ENCODE data around the gene PNLIP.
A peak's percentile ranks its signal among the peaks of the same experiment; 100 is the strongest.

The PNLIP gene

DNA sequence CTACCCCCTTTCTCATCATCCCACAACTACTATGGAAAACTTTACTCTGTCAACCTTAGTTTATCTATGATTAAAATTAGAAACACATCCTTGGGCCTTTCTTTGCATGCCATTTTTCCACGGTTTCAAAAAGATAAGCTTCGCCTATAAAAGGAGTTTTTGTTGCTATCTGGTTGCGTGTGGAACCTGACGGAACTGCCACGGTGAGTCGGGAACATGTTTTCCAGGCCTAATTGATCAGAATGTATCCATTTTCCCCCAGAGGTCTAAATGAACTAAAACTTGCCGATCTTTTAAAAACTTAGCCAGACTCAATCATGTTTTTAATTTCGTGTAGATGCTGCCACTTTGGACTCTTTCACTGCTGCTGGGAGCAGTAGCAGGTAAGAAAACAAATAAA is at the start of gene PNLIP:
Gene PNLIP (plus strand): TSS at position 176 of the 400 bp plus-strand sequence. CDS start 162 bp downstream, at position 338.
- H3K4me2 ChIP-seq (ENCODE audit: low read length), result no peak within 1 kb of the TSS
- no peaks in the 10 kb centered on the region for H3K4me1 ChIP-seq
- H2AFZ ChIP-seq, result no peak within 1 kb of the TSS
- H3K27me3 ChIP-seq (ENCODE audit: control insufficient read depth, insufficient read depth, low read length), result no peaks in the 10 kb centered on the region
- H3K79me2 ChIP-seq, result no peaks in the 10 kb centered on the region
- no peak within 1 kb of the TSS for H3K4me3 ChIP-seq (ENCODE audit: low read depth, low read length)
- no peak within 1 kb of the TSS for H3K9ac ChIP-seq
- no peak within 1 kb of the TSS for H3K27ac ChIP-seq
- TF ChIP-seq, protein P1, sequence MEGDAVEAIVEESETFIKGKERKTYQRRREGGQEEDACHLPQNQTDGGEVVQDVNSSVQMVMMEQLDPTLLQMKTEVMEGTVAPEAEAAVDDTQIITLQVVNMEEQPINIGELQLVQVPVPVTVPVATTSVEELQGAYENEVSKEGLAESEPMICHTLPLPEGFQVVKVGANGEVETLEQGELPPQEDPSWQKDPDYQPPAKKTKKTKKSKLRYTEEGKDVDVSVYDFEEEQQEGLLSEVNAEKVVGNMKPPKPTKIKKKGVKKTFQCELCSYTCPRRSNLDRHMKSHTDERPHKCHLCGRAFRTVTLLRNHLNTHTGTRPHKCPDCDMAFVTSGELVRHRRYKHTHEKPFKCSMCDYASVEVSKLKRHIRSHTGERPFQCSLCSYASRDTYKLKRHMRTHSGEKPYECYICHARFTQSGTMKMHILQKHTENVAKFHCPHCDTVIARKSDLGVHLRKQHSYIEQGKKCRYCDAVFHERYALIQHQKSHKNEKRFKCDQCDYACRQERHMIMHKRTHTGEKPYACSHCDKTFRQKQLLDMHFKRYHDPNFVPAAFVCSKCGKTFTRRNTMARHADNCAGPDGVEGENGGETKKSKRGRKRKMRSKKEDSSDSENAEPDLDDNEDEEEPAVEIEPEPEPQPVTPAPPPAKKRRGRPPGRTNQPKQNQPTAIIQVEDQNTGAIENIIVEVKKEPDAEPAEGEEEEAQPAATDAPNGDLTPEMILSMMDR (IDR thresholded peaks at IDR 0.05), result no peak
- no peaks in the 10 kb centered on the region for H3K9me3 ChIP-seq (ENCODE audit: control insufficient read depth, low read length)
- H3K36me3 ChIP-seq (ENCODE audit: control insufficient read depth, insufficient read depth, low read length), result no peaks in the 10 kb centered on the region

DNA sequence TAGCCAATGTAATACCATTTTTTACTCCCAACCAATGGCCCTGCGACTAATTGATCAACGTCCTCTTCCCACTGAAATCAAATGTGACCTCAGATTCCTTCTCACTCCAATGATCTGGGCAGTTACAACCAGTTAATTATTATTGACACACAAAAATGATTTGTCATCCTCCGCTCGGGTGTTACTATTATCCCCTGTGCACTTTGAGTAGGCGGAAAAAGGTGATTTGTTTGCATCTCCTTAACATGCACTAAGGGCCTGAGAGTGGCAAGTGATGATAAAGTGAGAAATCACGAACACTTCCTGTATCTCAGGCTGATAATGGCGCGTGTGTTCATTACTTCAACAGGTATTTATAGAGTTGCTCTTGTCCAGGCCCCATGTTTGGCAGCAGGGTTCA is 40.9 kb upstream of the PNLIP start:
- TF ChIP-seq, protein P1 (IDR thresholded peaks at IDR 0.05), result no peak
- H3K9ac ChIP-seq, result no peak overlapping the region
- no peaks in the 10 kb centered on the region for H3K4me1 ChIP-seq
- H3K79me2 ChIP-seq, result no peaks in the 10 kb centered on the region
- no peak overlapping the region for H3K4me3 ChIP-seq (ENCODE audit: low read depth, low read length)
- no peak overlapping the region for H3K4me2 ChIP-seq (ENCODE audit: low read length)
- H3K9me3 ChIP-seq (ENCODE audit: control insufficient read depth, low read length), result no peaks in the 10 kb centered on the region
- no peaks in the 10 kb centered on the region for H3K27me3 ChIP-seq (ENCODE audit: control insufficient read depth, insufficient read depth, low read length)
- no peak overlapping the region for H2AFZ ChIP-seq
- no peak overlapping the region for H3K27ac ChIP-seq
- no peaks in the 10 kb centered on the region for H3K36me3 ChIP-seq (ENCODE audit: control insufficient read depth, insufficient read depth, low read length)

DNA sequence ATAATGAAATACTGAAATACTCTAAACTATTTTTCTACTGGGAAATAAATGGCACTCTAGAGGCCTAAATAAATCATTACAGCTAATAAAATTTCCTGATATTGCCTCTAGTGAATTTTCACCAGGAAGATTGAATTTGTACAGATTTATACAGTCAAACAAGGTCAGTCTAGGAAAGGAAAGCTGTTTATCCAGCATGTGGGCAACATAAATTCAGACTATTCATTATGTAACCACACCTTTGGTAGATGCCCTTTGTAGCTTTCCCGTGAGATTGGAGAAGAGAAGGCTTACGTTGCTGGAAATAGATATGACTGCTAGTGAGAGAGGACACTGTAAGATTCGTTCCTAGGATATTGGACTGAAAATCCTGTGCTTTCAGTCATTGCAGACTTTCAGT is 35.2 kb upstream of the PNLIP start:
- H3K27me3 ChIP-seq (ENCODE audit: control insufficient read depth, insufficient read depth, low read length), result no peaks in the 10 kb centered on the region
- no peak overlapping the region for H3K27ac ChIP-seq
- no peak overlapping the region for H3K4me3 ChIP-seq (ENCODE audit: low read depth, low read length)
- H3K79me2 ChIP-seq, result no peaks in the 10 kb centered on the region
- H2AFZ ChIP-seq, result no peak overlapping the region
- H3K4me1 ChIP-seq, result no peaks in the 10 kb centered on the region
- H3K4me2 ChIP-seq (ENCODE audit: low read length), result no peak overlapping the region
- no peak overlapping the region for H3K9ac ChIP-seq
- TF ChIP-seq, protein P1 (IDR thresholded peaks at IDR 0.05), result no peak
- no peaks in the 10 kb centered on the region for H3K36me3 ChIP-seq (ENCODE audit: control insufficient read depth, insufficient read depth, low read length)
- no peaks in the 10 kb centered on the region for H3K9me3 ChIP-seq (ENCODE audit: control insufficient read depth, low read length)

DNA sequence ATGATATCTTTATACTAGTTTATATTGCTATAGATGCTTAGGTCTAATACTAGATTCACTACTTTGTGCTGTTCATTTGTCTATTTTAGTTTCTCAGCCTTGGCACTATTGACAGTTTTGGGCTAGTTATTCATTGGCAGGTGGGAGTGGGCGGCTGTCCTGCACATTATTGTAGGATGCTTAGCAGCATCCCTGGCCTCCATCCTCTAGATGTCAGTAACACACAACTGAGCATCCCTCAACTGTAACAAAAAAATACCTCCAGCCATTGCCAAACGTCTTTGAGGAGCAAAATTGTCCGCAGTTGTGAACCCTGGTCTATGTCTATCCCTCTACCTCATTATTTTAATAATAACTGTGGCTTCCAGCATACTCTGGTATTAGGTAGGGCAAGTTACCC is 34.4 kb upstream of the PNLIP start:
- Histone ChIP-seq H3K27ac (no peak overlapping the region), H3K9ac (no peak overlapping the region), H3K4me1 (no peaks in the 10 kb centered on the region), H3K27me3 (ENCODE audit: control insufficient read depth, insufficient read depth, low read length) (no peaks in the 10 kb centered on the region), H3K79me2 (no peaks in the 10 kb centered on the region), H2AFZ (no peak overlapping the region), H3K4me3 (ENCODE audit: low read depth, low read length) (no peak overlapping the region), H3K4me2 (ENCODE audit: low read length) (no peak overlapping the region), H3K36me3 (ENCODE audit: control insufficient read depth, insufficient read depth, low read length) (no peaks in the 10 kb centered on the region), H3K9me3 (ENCODE audit: control insufficient read depth, low read length) (no peaks in the 10 kb centered on the region)
- TF ChIP-seq, protein P1 (IDR thresholded peaks at IDR 0.05), result no peak

DNA sequence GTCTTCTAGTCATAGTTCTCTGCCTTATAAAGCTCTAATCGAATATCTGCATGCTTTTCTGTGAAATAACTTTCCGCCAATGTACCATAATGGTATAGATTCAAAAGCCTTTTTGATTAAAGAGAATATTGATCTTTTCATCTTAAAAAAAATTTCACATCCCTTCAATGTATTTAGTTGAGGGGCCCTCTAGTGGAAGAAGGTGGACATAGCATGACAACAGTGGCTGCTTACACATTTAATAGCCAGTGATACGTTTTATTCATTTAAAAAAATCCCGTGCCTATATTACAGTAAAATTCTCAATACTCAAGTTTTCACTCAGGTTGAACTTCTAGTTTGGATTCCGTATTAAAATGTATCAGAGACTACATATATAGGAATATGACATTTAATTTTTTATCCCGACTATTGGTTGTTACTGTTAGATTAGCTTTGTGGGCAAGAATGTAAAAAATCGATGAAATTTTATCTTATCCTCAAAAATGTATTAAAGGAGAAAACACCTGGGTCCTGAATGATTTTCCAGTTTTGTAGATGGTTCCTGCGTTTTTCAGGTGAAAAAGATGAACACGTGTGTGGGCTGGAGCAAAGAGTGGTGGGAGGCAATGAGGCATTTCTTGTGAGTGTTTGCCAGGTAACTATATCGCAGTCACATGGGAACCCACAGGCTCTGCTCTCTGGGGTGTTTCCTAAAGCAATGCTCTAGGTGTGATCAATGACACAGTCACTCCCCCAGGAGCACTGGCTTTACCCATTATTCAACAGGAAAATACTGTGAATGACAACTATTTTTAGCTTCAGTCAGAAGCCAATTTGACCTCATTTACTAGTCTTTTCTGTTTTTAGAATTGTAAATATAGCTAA is 24.1 kb upstream of the PNLIP start:
- Histone ChIP-seq H3K4me3 (ENCODE audit: low read depth, low read length) (no peak overlapping the region), H2AFZ (no peak overlapping the region), H3K9me3 (ENCODE audit: control insufficient read depth, low read length) (no peaks in the 10 kb centered on the region), H3K36me3 (ENCODE audit: control insufficient read depth, insufficient read depth, low read length) (no peaks in the 10 kb centered on the region), H3K9ac (no peak overlapping the region), H3K4me2 (ENCODE audit: low read length) (no peak overlapping the region), H3K79me2 (no peaks in the 10 kb centered on the region), H3K27ac (no peak overlapping the region), H3K4me1 (no peaks in the 10 kb centered on the region), H3K27me3 (ENCODE audit: control insufficient read depth, insufficient read depth, low read length) (no peaks in the 10 kb centered on the region)
- TF ChIP-seq, protein P1 (IDR thresholded peaks at IDR 0.05), result peak; percentile 77
